ENCODE measurements around the gene OR5H15.
"Not testable (repeated sequence)": the region's sequence is repeated elsewhere in the genome, so short reads cannot be mapped to it uniquely, and the experiment has no call there.

The OR5H15 gene

DNA sequence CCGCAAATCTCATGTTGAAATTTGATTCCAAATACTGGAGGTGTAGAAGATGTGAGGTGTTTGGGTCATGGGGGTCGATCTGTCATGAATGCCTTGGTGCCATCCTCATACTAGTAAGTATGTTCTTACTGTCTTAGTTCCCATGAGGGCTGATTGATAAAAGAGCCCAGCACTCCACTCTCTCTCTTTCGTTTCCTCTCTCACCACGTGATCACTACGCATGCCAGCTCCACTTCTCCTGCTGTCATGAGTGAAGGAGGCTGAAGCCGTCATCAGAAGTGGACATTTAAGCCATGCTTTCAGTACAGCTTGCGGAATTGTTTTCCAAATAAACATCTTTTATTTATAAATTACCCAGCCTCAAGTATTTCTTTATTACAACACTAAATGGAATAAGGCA is 6.1 kb downstream of the OR5H15 start:
- H3K9me3 ChIP-seq (ENCODE audit: control insufficient read depth in 2 of 2, low read length in 2 of 2), result no peaks in the 10 kb centered on the region
- no peak overlapping the region for H3K4me3 ChIP-seq (ENCODE audit: low read length in 2 of 2)
- no peak overlapping the region for H3K9ac ChIP-seq (ENCODE audit: low read depth in 1 of 2, low read length in 2 of 2)
- H3K27ac ChIP-seq (ENCODE audit: low read depth in 2 of 2, low read length in 2 of 2), result no peak overlapping the region
- no peaks in the 10 kb centered on the region for H3K4me1 ChIP-seq (ENCODE audit: control insufficient read depth in 2 of 2, insufficient read depth in 2 of 2, low read length in 2 of 2)
- H3K27me3 ChIP-seq (ENCODE audit: control insufficient read depth in 2 of 2, insufficient read depth in 2 of 2, low read length in 2 of 2), result no peaks in the 10 kb centered on the region
- H3K36me3 ChIP-seq (ENCODE audit: control insufficient read depth in 2 of 2, insufficient read depth in 2 of 2, low read length in 2 of 2), result no peaks in the 10 kb centered on the region

DNA sequence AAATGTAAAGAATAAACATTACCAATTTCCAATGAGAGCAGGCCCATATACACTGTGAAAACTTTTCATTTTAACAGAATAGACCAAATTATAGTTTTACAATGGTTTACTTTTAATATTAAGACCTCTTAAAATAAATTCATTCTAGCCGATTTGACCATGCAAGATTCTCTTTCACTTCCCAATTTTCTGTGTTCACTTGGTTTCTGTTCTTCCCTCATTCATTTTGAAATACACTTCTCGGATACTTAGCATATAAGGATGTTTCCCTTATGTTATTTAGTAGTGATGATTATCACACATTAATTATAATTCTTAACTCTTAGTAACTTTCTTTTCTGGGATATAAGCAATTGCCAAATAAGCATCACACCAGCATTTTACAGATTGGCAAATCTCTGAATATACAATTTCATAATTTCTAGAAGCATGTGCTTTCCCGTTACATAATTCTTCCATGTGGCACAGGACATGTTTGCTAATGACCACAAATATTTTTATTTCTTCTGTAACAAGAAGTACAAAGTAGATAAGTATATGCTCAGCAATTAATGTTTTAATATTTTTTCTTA is 13.9 kb downstream of the OR5H15 start:
- no peak overlapping the region for H3K27ac ChIP-seq (ENCODE audit: low read depth in 2 of 2, low read length in 2 of 2)
- no peak overlapping the region for H3K9ac ChIP-seq (ENCODE audit: low read depth in 1 of 2, low read length in 2 of 2)
- no peaks in the 10 kb centered on the region for H3K9me3 ChIP-seq (ENCODE audit: control insufficient read depth in 2 of 2, low read length in 2 of 2)
- no peak overlapping the region for H3K4me3 ChIP-seq (ENCODE audit: low read length in 2 of 2)
- H3K27me3 ChIP-seq (ENCODE audit: control insufficient read depth in 2 of 2, insufficient read depth in 2 of 2, low read length in 2 of 2), result no peaks in the 10 kb centered on the region
- no peaks in the 10 kb centered on the region for H3K4me1 ChIP-seq (ENCODE audit: control insufficient read depth in 2 of 2, insufficient read depth in 2 of 2, low read length in 2 of 2)
- H3K36me3 ChIP-seq (ENCODE audit: control insufficient read depth in 2 of 2, insufficient read depth in 2 of 2, low read length in 2 of 2), result no peaks in the 10 kb centered on the region

DNA sequence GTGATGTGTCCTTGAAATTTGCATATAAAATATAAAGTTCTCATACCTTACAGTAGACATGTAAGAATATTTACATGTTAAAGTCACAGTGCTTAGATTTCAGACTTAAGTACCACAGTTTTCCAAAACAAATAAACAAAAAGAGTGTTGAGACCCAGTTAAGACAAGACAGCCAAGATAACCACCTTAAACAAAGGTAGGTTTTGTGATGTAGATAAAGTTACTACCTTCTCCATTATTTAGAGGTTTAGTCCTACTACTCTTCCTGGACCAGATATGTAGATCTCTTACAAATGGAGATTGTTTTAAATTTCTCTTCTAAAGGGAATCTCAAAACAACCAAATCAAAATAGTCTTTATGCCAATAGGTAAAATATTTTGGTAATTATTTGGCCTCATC is 15.7 kb downstream of the OR5H15 start:
- Histone ChIP-seq H3K4me1 (ENCODE audit: control insufficient read depth in 2 of 2, insufficient read depth in 2 of 2, low read length in 2 of 2) (no peaks in the 10 kb centered on the region), H3K27ac (ENCODE audit: low read depth in 2 of 2, low read length in 2 of 2) (no peak overlapping the region), H3K36me3 (ENCODE audit: control insufficient read depth in 2 of 2, insufficient read depth in 2 of 2, low read length in 2 of 2) (no peaks in the 10 kb centered on the region), H3K27me3 (ENCODE audit: control insufficient read depth in 2 of 2, insufficient read depth in 2 of 2, low read length in 2 of 2) (no peaks in the 10 kb centered on the region), H3K4me3 (ENCODE audit: low read length in 2 of 2) (no peak overlapping the region), H3K9ac (ENCODE audit: low read depth in 1 of 2, low read length in 2 of 2) (no peak overlapping the region), H3K9me3 (ENCODE audit: control insufficient read depth in 2 of 2, low read length in 2 of 2) (no peaks in the 10 kb centered on the region)

DNA sequence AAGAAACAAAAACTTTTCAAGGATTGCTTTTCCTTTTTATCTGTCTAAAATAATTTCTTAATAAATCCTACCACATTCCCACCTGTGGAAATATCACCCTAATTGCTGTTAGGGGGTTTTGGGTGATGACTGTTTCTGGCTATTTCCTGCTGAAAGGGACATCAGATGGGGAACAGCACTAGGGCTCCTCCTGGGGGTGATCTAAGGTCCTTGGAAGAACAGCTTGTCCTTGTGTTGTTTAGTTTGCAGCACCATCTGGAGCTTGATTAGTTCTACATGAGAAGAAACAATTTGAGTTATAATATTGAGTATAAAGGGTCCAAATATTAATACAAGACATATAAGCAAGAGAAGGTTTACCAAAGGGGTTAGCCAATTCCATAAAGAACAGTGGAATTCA is 18.7 kb downstream of the OR5H15 start:
- no peak overlapping the region for H3K9ac ChIP-seq (ENCODE audit: low read depth in 1 of 2, low read length in 2 of 2)
- H3K4me1 ChIP-seq (ENCODE audit: control insufficient read depth in 2 of 2, insufficient read depth in 2 of 2, low read length in 2 of 2), result no peaks in the 10 kb centered on the region
- no peak overlapping the region for H3K4me3 ChIP-seq (ENCODE audit: low read length in 2 of 2)

DNA sequence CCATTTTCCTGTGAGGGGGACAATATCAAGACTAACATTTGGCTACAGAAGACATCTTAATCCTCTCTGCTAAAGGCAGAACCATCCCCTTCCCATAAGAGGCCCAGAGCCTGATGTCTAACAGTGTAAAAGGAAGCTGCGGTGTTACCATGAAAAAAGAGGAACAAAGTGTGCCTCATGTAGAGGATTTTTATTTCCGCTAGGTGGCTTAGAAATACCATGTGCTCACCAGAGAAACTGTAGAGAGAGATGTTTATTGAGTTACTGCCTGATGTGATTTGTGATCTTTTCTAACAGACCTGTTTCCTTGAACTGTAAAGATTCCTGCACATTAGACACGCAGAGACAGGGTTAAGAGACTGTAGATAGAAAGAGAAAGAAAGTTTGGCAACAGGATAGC is 22.0 kb downstream of the OR5H15 start:
- H3K36me3 ChIP-seq (ENCODE audit: control insufficient read depth in 2 of 2, insufficient read depth in 2 of 2, low read length in 2 of 2), result no peaks in the 10 kb centered on the region
- no peaks in the 10 kb centered on the region for H3K4me1 ChIP-seq (ENCODE audit: control insufficient read depth in 2 of 2, insufficient read depth in 2 of 2, low read length in 2 of 2)
- H3K27me3 ChIP-seq (ENCODE audit: control insufficient read depth in 2 of 2, insufficient read depth in 2 of 2, low read length in 2 of 2), result no peaks in the 10 kb centered on the region
- no peak overlapping the region for H3K9ac ChIP-seq (ENCODE audit: low read depth in 1 of 2, low read length in 2 of 2)
- no peak overlapping the region for H3K4me3 ChIP-seq (ENCODE audit: low read length in 2 of 2)
- H3K27ac ChIP-seq (ENCODE audit: low read depth in 2 of 2, low read length in 2 of 2), result no peak overlapping the region
- no peaks in the 10 kb centered on the region for H3K9me3 ChIP-seq (ENCODE audit: control insufficient read depth in 2 of 2, low read length in 2 of 2)

More for the DNA sequence above, 18.7 kb downstream of the OR5H15 start:
- no peak overlapping the region for H3K27ac ChIP-seq (ENCODE audit: low read depth in 2 of 2, low read length in 2 of 2)
- no peaks in the 10 kb centered on the region for H3K9me3 ChIP-seq (ENCODE audit: control insufficient read depth in 2 of 2, low read length in 2 of 2)
- no peaks in the 10 kb centered on the region for H3K36me3 ChIP-seq (ENCODE audit: control insufficient read depth in 2 of 2, insufficient read depth in 2 of 2, low read length in 2 of 2)
- H3K27me3 ChIP-seq (ENCODE audit: control insufficient read depth in 2 of 2, insufficient read depth in 2 of 2, low read length in 2 of 2), result no peaks in the 10 kb centered on the region

DNA sequence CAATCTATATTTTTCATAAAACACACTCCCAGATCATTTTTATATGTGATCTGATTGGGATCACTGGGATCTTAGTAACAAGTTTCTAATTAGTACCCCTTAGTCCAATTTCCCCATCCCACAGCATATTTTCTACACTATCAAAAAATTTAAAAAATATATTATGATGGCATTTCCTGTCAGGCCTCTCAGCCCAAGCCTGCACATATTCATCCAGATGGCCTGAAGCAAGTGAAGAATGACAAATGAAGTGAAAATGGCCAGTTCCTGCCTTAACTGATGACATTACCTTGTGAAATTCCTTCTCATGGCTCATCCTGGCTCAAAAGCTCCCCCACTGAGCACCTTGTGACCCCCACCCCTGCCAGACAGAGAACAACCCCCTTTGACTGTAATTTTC is 24.4 kb downstream of the OR5H15 start:
- not testable (repeated sequence) for H3K4me1 ChIP-seq (ENCODE audit: control insufficient read depth in 2 of 2, insufficient read depth in 2 of 2, low read length in 2 of 2); H3K4me3 ChIP-seq (ENCODE audit: low read length in 2 of 2); H3K9me3 ChIP-seq (ENCODE audit: control insufficient read depth in 2 of 2, low read length in 2 of 2)

DNA sequence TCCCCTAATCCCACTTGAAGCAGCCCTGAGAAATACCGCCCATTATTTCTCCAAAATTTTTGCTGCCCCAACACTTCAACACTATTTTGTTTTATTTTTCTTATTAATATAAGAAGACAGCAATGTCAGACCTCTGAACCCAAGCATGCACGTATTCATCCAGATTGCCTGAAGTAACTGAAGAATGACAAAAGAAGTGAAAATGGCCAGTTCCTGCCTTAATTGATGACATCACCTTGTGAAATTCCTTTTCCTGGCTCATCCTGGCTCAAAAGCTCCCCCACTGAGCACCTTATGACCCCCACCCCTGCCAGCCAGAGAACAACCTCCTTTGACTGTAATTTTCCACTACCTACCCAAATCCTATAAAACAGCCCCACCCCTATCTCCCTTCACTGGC is 29.8 kb downstream of the OR5H15 start:
- not testable (repeated sequence) for H3K36me3 ChIP-seq (ENCODE audit: control insufficient read depth in 2 of 2, insufficient read depth in 2 of 2, low read length in 2 of 2); H3K4me1 ChIP-seq (ENCODE audit: control insufficient read depth in 2 of 2, insufficient read depth in 2 of 2, low read length in 2 of 2); H3K4me3 ChIP-seq (ENCODE audit: low read length in 2 of 2); H3K9me3 ChIP-seq (ENCODE audit: control insufficient read depth in 2 of 2, low read length in 2 of 2); H3K9ac ChIP-seq (ENCODE audit: low read depth in 1 of 2, low read length in 2 of 2); H3K27ac ChIP-seq (ENCODE audit: low read depth in 2 of 2, low read length in 2 of 2); H3K27me3 ChIP-seq (ENCODE audit: control insufficient read depth in 2 of 2, insufficient read depth in 2 of 2, low read length in 2 of 2)

More for the DNA sequence above, 24.4 kb downstream of the OR5H15 start:
- not testable (repeated sequence) for H3K9ac ChIP-seq (ENCODE audit: low read depth in 1 of 2, low read length in 2 of 2); H3K36me3 ChIP-seq (ENCODE audit: control insufficient read depth in 2 of 2, insufficient read depth in 2 of 2, low read length in 2 of 2); H3K27me3 ChIP-seq (ENCODE audit: control insufficient read depth in 2 of 2, insufficient read depth in 2 of 2, low read length in 2 of 2); H3K27ac ChIP-seq (ENCODE audit: low read depth in 2 of 2, low read length in 2 of 2)

DNA sequence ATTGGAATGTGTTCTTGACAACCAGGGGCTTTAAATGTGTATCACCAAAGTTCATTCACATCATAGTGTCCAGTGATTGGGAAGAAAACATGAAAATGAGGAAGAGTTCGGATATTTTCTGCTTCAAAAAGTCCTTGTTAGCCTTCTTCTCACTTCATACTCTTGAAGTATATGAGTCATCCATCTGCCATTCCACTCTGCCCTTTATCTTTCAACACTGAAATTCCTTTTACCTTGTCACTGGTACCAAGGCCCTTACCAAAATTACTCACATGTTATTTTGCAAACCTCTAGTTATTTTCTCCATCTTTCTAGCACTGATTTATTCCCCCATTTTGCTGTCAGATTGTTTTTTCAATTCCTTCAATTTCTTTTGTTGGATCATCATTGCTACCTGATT is 32.5 kb downstream of the OR5H15 start:
- Histone ChIP-seq H3K36me3 (ENCODE audit: control insufficient read depth in 2 of 2, insufficient read depth in 2 of 2, low read length in 2 of 2) (no peaks in the 10 kb centered on the region), H3K4me3 (ENCODE audit: low read length in 2 of 2) (no peak overlapping the region), H3K9ac (ENCODE audit: low read depth in 1 of 2, low read length in 2 of 2) (no peak overlapping the region), H3K27ac (ENCODE audit: low read depth in 2 of 2, low read length in 2 of 2) (no peak overlapping the region), H3K27me3 (ENCODE audit: control insufficient read depth in 2 of 2, insufficient read depth in 2 of 2, low read length in 2 of 2) (no peaks in the 10 kb centered on the region), H3K4me1 (ENCODE audit: control insufficient read depth in 2 of 2, insufficient read depth in 2 of 2, low read length in 2 of 2) (no peaks in the 10 kb centered on the region), H3K9me3 (ENCODE audit: control insufficient read depth in 2 of 2, low read length in 2 of 2) (no peaks in the 10 kb centered on the region)

DNA sequence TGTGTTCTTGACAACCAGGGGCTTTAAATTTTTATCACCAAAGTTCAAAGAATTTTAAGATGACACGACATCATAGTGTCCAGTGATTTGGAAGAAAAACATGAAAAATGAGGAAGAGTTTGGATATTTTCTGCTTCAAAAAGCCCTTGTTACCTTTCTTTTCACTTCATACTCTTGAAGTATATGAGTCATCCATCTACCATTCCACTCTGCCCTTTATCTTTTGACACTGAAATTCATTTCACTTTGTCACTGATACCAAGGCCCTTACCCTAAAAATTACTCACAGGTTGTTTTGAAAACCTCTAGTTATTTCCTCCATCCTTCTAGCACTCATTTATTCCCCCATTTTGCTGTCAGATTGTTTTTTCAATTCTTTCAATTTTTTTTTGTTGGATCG is 42.7 kb downstream of the OR5H15 start:
- H3K27me3 ChIP-seq (ENCODE audit: control insufficient read depth in 2 of 2, insufficient read depth in 2 of 2, low read length in 2 of 2), result no peaks in the 10 kb centered on the region
- no peak overlapping the region for H3K27ac ChIP-seq (ENCODE audit: low read depth in 2 of 2, low read length in 2 of 2)
- H3K9ac ChIP-seq (ENCODE audit: low read depth in 1 of 2, low read length in 2 of 2), result no peak overlapping the region
- no peaks in the 10 kb centered on the region for H3K36me3 ChIP-seq (ENCODE audit: control insufficient read depth in 2 of 2, insufficient read depth in 2 of 2, low read length in 2 of 2)
- no peaks in the 10 kb centered on the region for H3K9me3 ChIP-seq (ENCODE audit: control insufficient read depth in 2 of 2, low read length in 2 of 2)
- H3K4me3 ChIP-seq (ENCODE audit: low read length in 2 of 2), result no peak overlapping the region
- H3K4me1 ChIP-seq (ENCODE audit: control insufficient read depth in 2 of 2, insufficient read depth in 2 of 2, low read length in 2 of 2), result no peaks in the 10 kb centered on the region

DNA sequence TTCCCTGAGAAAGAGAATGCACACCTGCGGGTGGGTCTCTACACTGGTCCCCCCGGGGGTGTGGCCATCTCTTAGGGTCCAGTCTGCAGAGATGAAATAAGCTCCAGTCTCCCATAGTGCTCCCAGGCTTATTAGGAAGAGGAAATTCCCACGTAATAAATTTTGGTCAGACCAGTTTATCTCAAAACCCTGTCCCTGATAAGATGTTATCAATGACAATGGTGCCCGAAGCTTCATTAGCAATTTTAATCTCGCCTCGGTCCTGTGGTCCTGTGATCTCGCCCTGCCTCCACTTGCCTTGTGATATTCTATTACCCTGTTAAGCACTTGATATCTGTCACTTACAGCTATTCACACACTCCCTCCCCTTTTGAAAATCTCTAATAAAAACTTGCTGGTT is 46.8 kb downstream of the OR5H15 start:
- H3K9ac ChIP-seq (ENCODE audit: low read depth in 1 of 2, low read length in 2 of 2), result no peak overlapping the region
- no peaks in the 10 kb centered on the region for H3K27me3 ChIP-seq (ENCODE audit: control insufficient read depth in 2 of 2, insufficient read depth in 2 of 2, low read length in 2 of 2)
- H3K36me3 ChIP-seq (ENCODE audit: control insufficient read depth in 2 of 2, insufficient read depth in 2 of 2, low read length in 2 of 2), result no peaks in the 10 kb centered on the region
- no peak overlapping the region for H3K4me3 ChIP-seq (ENCODE audit: low read length in 2 of 2)
- no peaks in the 10 kb centered on the region for H3K4me1 ChIP-seq (ENCODE audit: control insufficient read depth in 2 of 2, insufficient read depth in 2 of 2, low read length in 2 of 2)
- no peak overlapping the region for H3K27ac ChIP-seq (ENCODE audit: low read depth in 2 of 2, low read length in 2 of 2)
- H3K9me3 ChIP-seq (ENCODE audit: control insufficient read depth in 2 of 2, low read length in 2 of 2), result no peaks in the 10 kb centered on the region

DNA sequence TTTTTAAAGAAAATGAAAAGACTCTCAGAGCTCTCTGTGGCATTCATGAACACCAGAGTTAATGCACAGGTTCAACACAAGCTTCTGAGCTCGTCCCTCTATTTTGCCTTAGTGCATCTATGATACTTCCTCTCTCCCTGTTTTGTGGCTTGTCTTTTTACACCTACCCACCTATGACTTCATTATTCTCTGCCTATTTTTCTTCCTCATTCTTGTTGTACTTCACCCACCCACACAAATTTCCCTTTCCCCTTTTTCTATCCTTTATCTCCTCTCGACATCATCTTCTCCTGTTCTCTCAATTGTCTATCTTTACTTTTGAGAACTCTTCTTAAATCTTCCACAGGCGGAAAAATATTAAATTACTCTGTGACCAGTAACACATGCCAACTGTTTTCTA is 48.6 kb downstream of the OR5H15 start:
- H3K4me1 ChIP-seq (ENCODE audit: control insufficient read depth in 2 of 2, insufficient read depth in 2 of 2, low read length in 2 of 2), result no peaks in the 10 kb centered on the region
- H3K9ac ChIP-seq (ENCODE audit: low read depth in 1 of 2, low read length in 2 of 2), result no peak overlapping the region
- no peaks in the 10 kb centered on the region for H3K9me3 ChIP-seq (ENCODE audit: control insufficient read depth in 2 of 2, low read length in 2 of 2)
- H3K27ac ChIP-seq (ENCODE audit: low read depth in 2 of 2, low read length in 2 of 2), result no peak overlapping the region
- no peaks in the 10 kb centered on the region for H3K27me3 ChIP-seq (ENCODE audit: control insufficient read depth in 2 of 2, insufficient read depth in 2 of 2, low read length in 2 of 2)
- no peak overlapping the region for H3K4me3 ChIP-seq (ENCODE audit: low read length in 2 of 2)
- no peaks in the 10 kb centered on the region for H3K36me3 ChIP-seq (ENCODE audit: control insufficient read depth in 2 of 2, insufficient read depth in 2 of 2, low read length in 2 of 2)

Measured in mucosa of rectum (tissue), 2 donors.